ENCODE data around the gene CSH1. TPM values are rescaled to one million over a fixed set of nuclear protein-coding genes. Genes with fewer than 3 reads are reported as not detected.
A peak's percentile ranks its signal among the peaks of the same experiment; 100 is the strongest.
"Not testable (repeated sequence)": the region's sequence is repeated elsewhere in the genome, so short reads cannot be mapped to it uniquely, and the experiment has no call there.

The CSH1 gene
- total and polyA plus RNA-seq, 2 donors (not counting 3 experiments of a cell fraction or from before 2014, with no cell fraction given), result not detected

GRCh38 chr17:63903787-63904201, 7.4 kb upstream of the CSH1 start:
- H3K9me1 ChIP-seq (replicated peaks; ENCODE audit: control insufficient read depth, extremely low read depth, insufficient read depth, low read length); dilution Hi-C loops (cut with MboI; ENCODE audit: extremely low pct_ligation_motif_present, low sequenced_read_pairs); H3K79me2 ChIP-seq (ENCODE audit: control insufficient read depth, insufficient read depth, low read length); H3K4me2 ChIP-seq (ENCODE audit: insufficient read depth, low read length); H3K9me3 ChIP-seq (replicated peaks; ENCODE audit: control insufficient read depth, insufficient read depth, low read length); H2AFZ ChIP-seq (ENCODE audit: low read depth, low read length); H3K4me3 ChIP-seq (replicated peaks in 1 of 3; ENCODE audit: insufficient read depth in 1 of 3, low read depth in 1 of 3, low read length in 3 of 3); H3K36me3 ChIP-seq (ENCODE audit: control insufficient read depth in 2 of 2, extremely low read depth in 1 of 2, insufficient read depth in 2 of 2, low read length in 2 of 2); H3K27me3 ChIP-seq (ENCODE audit: control insufficient read depth in 2 of 2, insufficient read depth in 2 of 2, low read length in 2 of 2); POLR2A ChIA-PET; H4K20me1 ChIP-seq (replicated peaks; ENCODE audit: control insufficient read depth, extremely low read depth, insufficient read depth, low read length); H3K9ac ChIP-seq (replicated peaks; ENCODE audit: extremely low read depth, insufficient read depth, low read length); intact Hi-C loops (cut with micrococcal nuclease); H3K27ac ChIP-seq (ENCODE audit: insufficient read depth, low read depth, low read length); H3K4me1 ChIP-seq (ENCODE audit: control insufficient read depth, extremely low read depth, insufficient read depth, low read length); BruUV-seq (replicated peaks): not testable (repeated sequence)
- peak; percentile 87 for FAIRE-seq
- peak in 1 of 2 donors; percentile 21 for TF ChIP-seq CTCF (IDR thresholded peaks at IDR 0.05; ENCODE audit: extremely low read depth in 1 of 2, insufficient read depth in 1 of 2, low read depth in 1 of 2, low read length in 2 of 2)
- peak; percentile 29 for DNase-seq (ENCODE audit: low read depth, low spot score)
- CTCF ChIA-PET, result interaction anchor here (0.7 to 4.2 kb wide), 10 partner anchors 8 to 368 kb away, joined by 3 to 19 read pairs (median 4); no protein-coding TSS in a partner anchor

GRCh38 chr17:63901971-63902370, 5.6 kb upstream of the CSH1 start:
- H3K36me3 ChIP-seq (ENCODE audit: control insufficient read depth in 2 of 2, extremely low read depth in 1 of 2, insufficient read depth in 2 of 2, low read length in 2 of 2); H4K20me1 ChIP-seq (replicated peaks; ENCODE audit: control insufficient read depth, extremely low read depth, insufficient read depth, low read length); H3K4me1 ChIP-seq (ENCODE audit: control insufficient read depth, extremely low read depth, insufficient read depth, low read length); FAIRE-seq; H3K9ac ChIP-seq (replicated peaks; ENCODE audit: extremely low read depth, insufficient read depth, low read length); H3K27me3 ChIP-seq (ENCODE audit: control insufficient read depth in 2 of 2, insufficient read depth in 2 of 2, low read length in 2 of 2); dilution Hi-C loops (cut with MboI; ENCODE audit: extremely low pct_ligation_motif_present, low sequenced_read_pairs); H2AFZ ChIP-seq (ENCODE audit: low read depth, low read length); H3K4me2 ChIP-seq (ENCODE audit: insufficient read depth, low read length); H3K9me1 ChIP-seq (replicated peaks; ENCODE audit: control insufficient read depth, extremely low read depth, insufficient read depth, low read length); BruUV-seq (replicated peaks); H3K4me3 ChIP-seq (replicated peaks in 1 of 3; ENCODE audit: insufficient read depth in 1 of 3, low read depth in 1 of 3, low read length in 3 of 3); H3K79me2 ChIP-seq (ENCODE audit: control insufficient read depth, insufficient read depth, low read length); DNase-seq (ENCODE audit: low read depth, low spot score); H3K27ac ChIP-seq (ENCODE audit: insufficient read depth, low read depth, low read length); H3K9me3 ChIP-seq (replicated peaks; ENCODE audit: control insufficient read depth, insufficient read depth, low read length); intact Hi-C loops (cut with micrococcal nuclease): not testable (repeated sequence)
- CTCF ChIA-PET, result interaction anchor here (0.9 to 4.2 kb wide), 9 partner anchors 9 to 239 kb away, joined by 3 to 19 read pairs (median 5); partner anchors contain the start of gene CSHL1
- POLR2A ChIA-PET, result interaction anchor here (0.7 kb wide), 1 partner anchor 231 kb away, joined by 3 read pairs; no protein-coding TSS in a partner anchor

DNA sequence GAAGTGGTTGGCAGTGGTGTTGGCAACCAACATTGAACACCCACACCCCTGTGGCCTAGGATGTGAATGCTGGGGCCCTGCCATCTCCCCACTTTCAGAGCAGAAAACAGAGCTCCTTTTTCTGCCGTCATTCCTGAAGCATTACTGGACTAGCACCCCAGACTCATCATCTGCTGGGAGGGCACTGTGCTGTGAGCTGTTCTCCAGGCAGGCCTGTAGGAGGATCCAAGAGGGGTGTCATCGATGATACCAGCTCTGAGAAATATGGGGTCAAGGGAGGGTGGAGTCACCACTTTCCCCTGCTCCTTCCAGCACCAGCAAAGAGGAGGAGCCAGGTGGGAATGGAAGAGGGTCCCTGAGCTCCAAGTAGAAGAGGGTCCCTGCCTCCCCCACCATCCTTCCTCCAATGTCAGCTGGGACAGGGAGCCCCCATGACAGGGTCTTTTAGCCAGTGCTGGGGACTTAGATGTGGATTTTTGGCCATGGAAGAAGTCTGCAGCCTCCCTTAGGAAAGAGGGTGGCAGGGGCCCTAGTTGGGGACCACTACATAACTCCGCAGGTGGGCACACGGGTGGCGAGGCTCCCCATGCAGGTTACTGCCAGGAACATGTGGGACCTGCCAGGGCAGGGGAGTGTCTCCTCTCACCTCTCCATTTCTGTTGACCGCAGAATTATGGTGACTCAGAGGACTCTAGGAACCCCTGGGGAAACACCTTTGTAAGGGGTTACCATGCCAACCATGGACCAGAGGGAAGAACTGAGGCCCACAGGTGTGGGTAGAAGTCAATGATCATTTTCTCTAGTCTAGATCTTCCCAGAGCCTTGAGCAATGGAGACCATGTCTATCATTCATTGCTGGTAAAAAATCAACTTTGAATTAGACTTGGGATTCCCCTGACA, 2.8 kb upstream of the CSH1 start:
- DNase-seq (ENCODE audit: low read depth, low spot score); BruUV-seq (replicated peaks); H3K79me2 ChIP-seq (ENCODE audit: control insufficient read depth, insufficient read depth, low read length); FAIRE-seq; H3K4me3 ChIP-seq (replicated peaks in 1 of 3; ENCODE audit: insufficient read depth in 1 of 3, low read depth in 1 of 3, low read length in 3 of 3); H3K4me2 ChIP-seq (ENCODE audit: insufficient read depth, low read length); H3K9me1 ChIP-seq (replicated peaks; ENCODE audit: control insufficient read depth, extremely low read depth, insufficient read depth, low read length); H3K27ac ChIP-seq (ENCODE audit: insufficient read depth, low read depth, low read length); H4K20me1 ChIP-seq (replicated peaks; ENCODE audit: control insufficient read depth, extremely low read depth, insufficient read depth, low read length); dilution Hi-C loops (cut with MboI; ENCODE audit: extremely low pct_ligation_motif_present, low sequenced_read_pairs); H3K9ac ChIP-seq (replicated peaks; ENCODE audit: extremely low read depth, insufficient read depth, low read length); H3K27me3 ChIP-seq (ENCODE audit: control insufficient read depth in 2 of 2, insufficient read depth in 2 of 2, low read length in 2 of 2); H3K4me1 ChIP-seq (ENCODE audit: control insufficient read depth, extremely low read depth, insufficient read depth, low read length); H3K36me3 ChIP-seq (ENCODE audit: control insufficient read depth in 2 of 2, extremely low read depth in 1 of 2, insufficient read depth in 2 of 2, low read length in 2 of 2); H2AFZ ChIP-seq (ENCODE audit: low read depth, low read length); POLR2A ChIA-PET; intact Hi-C loops (cut with micrococcal nuclease); H3K9me3 ChIP-seq (replicated peaks; ENCODE audit: control insufficient read depth, insufficient read depth, low read length): not testable (repeated sequence)
- CTCF ChIA-PET, result interaction anchor here (0.8 to 1.2 kb wide), 2 partner anchors 10 to 234 kb away, joined by 3 to 5 read pairs; no protein-coding TSS in a partner anchor
